ENCODE results near the gene IGHMBP2.

IGHMBP2 gene

GRCh38 chr11:68925611-68926010, 21.9 kb downstream of the IGHMBP2 start:
- in situ Hi-C loops (cut with MboI; ENCODE audit: low sequenced_read_pairs), result no loop called here

DNA sequence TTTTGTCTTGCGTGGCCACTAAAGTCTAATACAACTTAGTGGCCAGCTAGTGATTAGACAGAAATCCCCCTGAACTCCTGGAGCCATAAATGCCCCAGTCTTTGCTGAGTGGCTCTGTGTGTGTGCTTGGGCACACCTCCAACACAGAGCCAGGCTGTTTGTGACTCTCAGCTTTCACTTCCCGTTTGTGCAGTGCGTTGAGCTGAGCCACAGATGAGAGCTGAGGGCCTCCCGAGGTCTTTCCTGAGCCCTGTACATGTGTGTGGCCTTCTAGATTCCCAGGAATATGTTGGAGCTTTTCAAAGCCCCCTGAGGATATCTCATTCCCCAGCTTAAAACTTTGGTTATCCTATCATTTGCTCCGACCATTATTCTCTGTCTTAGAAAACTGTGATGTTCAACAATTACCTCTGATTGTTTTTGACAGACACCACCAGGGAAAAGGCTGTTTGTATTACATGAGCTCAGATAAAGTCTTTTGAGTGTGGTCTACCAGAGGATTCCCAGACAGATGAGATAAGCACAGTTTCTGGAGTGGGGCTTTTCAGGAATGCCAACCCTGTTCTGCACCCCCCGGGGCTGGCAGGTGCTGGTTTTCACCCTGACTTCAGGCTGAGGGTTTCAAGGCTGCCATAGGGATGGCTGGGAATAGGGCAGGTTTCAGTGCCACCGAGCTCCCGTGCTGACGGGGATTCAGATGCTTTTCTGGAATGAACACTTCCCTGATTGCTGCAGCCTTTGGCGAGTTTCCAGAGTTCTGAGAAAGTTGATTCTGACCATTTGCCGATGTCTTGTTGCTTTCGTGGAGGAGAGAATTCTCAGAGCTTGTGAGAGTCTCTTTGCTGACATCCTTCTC, 23.8 kb downstream of the IGHMBP2 start:
- in situ Hi-C loops (cut with MboI; ENCODE audit: low sequenced_read_pairs), result no loop called here

GRCh38 chr11:68928136-68928880, 24.6 kb downstream of the IGHMBP2 start:
- in situ Hi-C loops (cut with MboI; ENCODE audit: low sequenced_read_pairs), result no loop called here

DNA sequence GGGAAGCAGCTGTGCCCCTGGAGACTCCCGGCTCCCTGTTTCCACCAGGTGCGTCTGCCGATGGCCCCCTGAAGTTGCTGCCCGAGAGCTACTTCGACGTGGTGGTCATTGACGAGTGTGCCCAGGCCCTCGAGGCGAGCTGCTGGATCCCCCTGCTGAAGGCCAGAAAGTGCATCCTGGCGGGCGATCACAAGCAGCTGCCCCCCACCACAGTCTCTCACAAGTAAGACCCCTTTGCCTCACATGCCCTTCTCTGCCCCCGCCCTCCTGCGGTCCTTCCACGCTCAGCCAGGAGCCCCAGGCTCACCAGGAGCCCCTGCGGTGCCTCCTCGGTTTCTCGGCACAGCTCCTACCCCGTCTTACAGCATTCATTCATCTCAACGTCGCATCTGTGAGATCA, 25.4 kb downstream of the IGHMBP2 start:
- in situ Hi-C loops (cut with MboI; ENCODE audit: low sequenced_read_pairs), result no loop called here

DNA sequence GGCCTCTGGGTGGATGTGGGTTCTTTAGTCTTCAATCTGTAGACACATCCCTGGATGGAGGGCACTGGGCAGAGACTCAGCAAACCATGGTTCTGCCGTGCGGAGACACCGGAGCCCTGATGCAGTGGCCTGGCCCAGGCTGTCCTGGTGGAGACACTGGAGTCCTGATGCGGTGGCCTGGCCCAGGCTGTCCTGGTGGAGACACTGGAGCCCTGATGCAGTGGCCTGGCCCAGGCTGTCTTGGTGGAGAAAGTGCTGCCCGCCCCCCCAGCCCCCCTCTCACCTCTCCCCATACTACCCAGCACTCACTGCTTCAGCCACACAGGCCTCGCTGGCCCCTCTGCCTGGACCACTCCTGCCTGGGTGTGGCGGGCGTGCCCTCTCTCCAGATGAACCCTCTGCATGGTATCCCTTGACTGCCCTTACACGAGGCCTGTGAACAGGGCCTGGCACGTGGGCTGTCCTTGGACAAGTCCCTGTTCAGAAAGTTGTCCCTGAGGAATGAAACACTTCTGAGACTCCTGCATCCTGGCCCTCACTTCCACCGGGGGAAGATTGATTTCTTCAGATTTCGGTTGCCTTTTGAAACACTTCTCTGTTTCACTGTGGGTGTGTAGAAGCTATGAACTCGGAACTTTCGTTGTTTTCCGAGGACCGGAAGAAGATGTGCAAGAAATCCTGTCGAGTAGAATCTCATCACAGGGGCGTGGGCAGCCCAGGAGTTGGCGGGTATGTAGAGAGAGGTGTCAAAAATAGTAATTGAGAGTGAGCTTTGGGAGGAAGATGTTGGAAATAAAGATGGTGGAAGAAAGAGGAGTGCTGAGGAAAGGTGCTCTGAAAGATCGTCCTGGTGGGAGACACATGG, 26.2 kb downstream of the IGHMBP2 start:
- in situ Hi-C loops (cut with MboI; ENCODE audit: low sequenced_read_pairs), result no loop called here

- in situ Hi-C loops (cut with MboI; ENCODE audit: low sequenced_read_pairs), result no loop called here
Measured at GRCh38 chr11:68930991-68931855, 27.5 kb downstream of the IGHMBP2 start.

DNA sequence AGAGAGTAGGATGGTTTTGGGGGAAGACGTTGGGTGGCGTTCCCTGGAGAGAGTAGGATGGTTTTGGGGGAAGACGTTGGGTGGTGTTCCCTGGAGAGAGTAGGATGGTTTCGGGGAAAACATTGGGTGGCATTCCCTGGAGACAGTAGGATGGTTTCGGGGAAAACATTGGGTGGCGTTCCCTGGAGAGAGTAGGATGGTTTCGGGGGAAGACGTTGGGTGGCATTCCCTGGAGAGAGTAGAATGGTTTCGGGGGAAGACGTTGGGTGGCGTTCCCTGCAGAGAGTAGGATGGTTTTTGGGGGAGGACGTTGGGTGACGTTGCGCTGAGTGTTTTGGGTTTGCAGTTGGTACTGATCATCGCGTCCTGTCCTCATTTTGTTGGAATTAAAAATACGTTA, 28.2 kb downstream of the IGHMBP2 start:
- in situ Hi-C loops (cut with MboI; ENCODE audit: low sequenced_read_pairs), result no loop called here

DNA sequence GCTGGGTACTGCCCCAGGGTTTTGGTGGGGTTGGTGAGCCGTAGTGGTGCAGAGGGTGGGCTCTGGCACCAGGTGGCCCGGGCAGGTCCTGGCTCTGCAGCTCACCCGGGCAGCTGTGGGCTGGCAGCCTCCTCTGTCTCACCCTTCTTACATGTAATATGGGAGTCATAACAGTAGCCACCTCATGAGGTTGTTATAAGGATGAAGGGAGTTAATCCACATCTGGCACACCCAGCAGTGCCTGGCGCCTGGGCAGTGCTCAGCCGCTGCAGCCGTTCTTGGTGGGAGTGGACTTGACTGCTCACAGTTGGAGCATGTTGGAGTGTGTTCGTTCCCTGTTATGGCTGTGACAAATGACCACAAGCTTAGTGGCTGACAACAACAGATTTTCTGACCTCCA, 28.7 kb downstream of the IGHMBP2 start:
- in situ Hi-C loops (cut with MboI; ENCODE audit: low sequenced_read_pairs), result no loop called here

DNA sequence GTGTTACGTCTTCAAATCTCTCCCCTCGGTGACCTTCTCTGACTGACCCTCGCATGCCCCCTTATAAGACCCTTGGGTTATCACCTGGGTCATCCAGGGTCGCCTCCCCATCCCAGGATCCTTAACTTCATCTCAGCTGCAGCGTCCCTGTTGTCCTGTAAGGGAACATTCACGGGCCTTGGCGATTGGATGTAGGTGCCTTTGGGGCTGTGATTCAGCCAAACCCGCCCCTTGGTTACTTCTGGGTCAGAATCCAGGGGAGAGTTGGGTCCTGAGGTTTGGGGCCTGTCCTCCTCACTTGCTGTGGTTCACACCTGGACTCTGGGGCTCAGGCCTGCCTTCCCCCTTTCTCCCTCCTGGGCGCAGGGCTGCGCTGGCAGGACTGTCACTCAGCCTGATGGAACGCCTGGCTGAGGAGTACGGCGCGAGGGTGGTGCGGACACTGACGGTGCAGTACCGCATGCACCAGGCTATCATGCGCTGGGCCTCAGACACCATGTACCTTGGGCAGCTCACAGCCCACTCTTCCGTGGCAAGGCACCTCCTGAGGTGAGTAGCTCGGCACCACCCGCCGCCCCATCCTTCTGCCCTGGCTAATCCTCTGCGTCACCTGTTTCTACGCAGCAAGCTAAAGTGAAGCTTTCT, 29.4 kb downstream of the IGHMBP2 start:
- in situ Hi-C loops (cut with MboI; ENCODE audit: low sequenced_read_pairs), result no loop called here

DNA sequence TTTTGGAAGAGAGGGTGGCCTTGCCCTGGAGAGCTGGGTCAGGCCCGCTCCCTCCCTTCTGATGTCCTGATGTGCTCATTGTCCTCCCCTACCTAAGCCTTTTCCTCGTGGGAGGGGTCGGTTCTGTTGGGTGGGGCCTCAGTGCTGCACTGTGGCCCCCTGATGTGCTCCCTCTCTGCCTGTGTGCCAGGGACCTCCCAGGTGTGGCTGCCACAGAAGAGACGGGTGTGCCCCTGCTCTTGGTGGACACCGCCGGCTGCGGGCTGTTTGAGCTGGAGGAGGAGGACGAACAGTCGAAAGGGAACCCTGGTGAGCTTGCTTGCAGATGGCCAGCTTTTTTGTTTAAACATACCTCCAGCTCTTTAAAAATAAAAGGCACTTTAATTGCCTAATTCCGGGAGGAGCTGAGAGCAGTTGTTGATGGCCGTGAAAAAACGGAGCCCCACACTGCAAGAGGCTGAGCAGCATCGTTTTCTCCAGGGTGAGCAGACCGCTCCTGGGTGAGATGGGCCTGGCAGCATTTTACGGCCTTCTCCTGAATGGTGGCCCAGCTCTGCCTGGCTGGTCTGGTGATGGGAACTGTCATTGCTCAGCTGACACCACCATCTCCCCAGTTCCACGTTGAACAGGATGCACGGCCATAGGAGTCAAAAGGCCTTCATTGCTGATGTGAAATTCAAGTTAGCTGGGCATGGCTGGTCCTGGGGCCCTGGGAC, 30.1 kb downstream of the IGHMBP2 start:
- in situ Hi-C loops (cut with MboI; ENCODE audit: low sequenced_read_pairs), result no loop called here

DNA sequence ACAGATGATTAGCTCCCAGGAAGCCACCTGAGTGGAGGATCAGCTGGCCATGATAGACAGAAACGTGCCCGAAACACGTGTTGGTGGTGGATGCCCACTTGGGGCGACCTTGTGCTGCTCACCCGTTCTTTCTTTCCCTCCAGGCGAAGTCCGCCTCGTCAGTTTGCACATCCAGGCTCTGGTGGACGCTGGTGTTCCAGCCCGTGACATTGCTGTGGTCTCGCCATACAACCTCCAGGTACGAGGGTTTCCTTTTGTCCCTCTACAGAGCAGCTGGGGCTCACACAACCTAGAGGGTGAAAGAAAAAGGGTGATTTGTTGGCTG, 30.6 kb downstream of the IGHMBP2 start:
- in situ Hi-C loops (cut with MboI; ENCODE audit: low sequenced_read_pairs), result no loop called here

DNA sequence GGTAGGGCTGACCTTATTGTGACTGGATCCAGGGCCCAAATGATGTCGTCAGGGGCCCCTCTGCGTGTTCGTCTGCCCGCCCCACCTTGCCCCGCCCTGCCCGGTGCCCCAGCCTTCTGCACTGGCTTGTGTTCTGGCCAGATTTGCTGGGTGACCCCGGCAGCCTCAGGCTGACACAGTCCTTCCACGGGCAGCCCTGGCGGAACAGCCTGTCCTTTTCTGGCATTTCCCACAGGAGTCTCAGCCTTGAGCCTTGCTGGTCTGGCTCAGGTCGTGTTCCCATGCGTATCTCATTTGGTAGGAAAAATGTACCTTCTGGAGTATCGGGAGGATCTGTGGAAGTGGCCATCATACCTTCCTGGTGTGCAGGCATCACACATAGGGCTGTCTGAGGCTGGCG, 31.0 kb downstream of the IGHMBP2 start:
- in situ Hi-C loops (cut with MboI; ENCODE audit: low sequenced_read_pairs), result no loop called here

DNA sequence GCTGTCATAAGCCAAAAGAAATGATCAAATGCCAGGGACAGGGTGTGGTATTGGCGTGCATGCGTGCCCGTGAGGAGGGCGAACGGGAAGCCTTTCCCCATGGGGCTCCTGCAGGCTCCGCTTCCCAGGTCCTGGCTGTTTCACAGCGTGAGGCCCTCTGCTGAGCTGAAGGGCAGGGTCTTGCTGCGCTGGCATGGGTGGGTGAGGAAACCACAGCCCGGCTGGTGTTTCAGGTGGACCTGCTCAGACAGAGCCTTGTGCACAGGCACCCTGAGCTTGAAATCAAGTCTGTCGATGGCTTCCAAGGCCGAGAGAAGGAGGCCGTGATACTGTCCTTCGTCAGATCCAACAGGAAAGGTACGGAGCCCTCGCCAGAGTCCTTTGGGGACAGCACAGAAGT, 31.4 kb downstream of the IGHMBP2 start:
- in situ Hi-C loops (cut with MboI; ENCODE audit: low sequenced_read_pairs), result no loop called here

DNA sequence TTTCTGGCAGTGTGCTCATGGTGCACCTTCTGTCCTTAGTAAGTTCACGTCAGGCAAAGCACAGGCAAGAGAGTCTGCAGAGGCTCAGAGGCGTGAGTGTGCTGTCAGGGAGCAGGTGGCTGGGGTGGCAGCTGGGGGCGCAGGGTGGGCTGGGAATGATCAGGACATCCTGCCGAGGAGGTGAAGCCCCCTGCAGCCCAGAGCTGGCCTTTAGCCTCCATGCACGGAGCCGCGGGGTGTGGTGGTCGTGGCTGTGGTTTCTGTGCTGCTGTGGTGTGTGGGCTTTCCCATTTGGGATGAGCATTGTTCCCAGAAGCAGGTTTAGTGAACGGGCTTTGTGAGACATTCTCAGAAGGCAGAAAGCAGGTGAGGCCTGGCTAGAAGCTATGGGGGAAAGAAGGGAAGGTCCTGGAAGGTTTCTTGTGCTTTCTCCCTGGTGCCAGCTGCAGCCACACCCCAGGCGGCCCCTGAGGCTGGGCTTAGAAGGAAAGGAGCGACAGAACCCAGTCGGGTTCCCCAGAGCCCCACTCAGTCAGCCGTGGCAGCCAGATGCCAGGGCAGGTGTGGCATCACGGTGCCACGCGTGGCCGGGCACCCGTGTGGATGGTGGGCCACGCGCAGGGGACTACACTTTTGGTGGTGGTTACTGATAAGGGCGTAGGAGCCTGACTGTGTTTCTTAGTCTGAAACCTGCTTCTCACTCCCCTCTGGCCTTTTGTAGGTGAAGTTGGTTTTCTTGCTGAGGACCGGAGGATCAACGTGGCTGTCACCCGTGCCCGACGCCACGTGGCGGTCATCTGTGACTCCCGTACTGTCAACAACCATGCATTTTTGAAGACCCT, 32.0 kb downstream of the IGHMBP2 start:
- in situ Hi-C loops (cut with MboI; ENCODE audit: low sequenced_read_pairs), result no loop called here

DNA sequence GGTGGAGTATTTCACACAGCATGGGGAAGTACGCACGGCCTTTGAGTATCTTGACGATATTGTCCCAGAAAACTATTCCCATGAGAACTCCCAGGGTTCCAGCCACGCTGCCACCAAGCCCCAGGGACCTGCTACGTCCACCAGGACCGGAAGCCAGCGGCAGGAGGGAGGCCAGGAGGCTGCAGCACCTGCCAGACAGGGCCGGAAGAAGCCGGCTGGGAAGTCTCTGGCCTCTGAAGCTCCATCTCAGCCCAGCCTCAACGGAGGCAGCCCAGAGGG, 32.6 kb downstream of the IGHMBP2 start:
- in situ Hi-C loops (cut with MboI; ENCODE audit: low sequenced_read_pairs), result no loop called here

- in situ Hi-C loops (cut with MboI; ENCODE audit: low sequenced_read_pairs), result no loop called here
Measured at GRCh38 chr11:68936676-68937620, 33.3 kb downstream of the IGHMBP2 start.

GRCh38 chr11:68938088-68938487, 34.4 kb downstream of the IGHMBP2 start:
- in situ Hi-C loops (cut with MboI; ENCODE audit: low sequenced_read_pairs), result no loop called here
